NOMO-1 (cell line): ENCODE data around the gene CFAP157.
A peak's percentile ranks its signal among the peaks of the same experiment; 100 is the strongest.

Experiments
- DNase-seq, 2 experiments: peaks; one replicate each; lab custom pipeline; 2025; ENCODE audit not compliant: unreplicated experiment in 2 of 2; lab: John Stamatoyannopoulos, UW

Gene CFAP157

GRCh38 chr9:127692071-127692470 lies 14.7 kb upstream of the CFAP157 start:
- DNase-seq = no peak

- no peak for DNase-seq
Observed at GRCh38 chr9:127693143-127693542, 13.6 kb upstream of the CFAP157 start.

- DNase-seq = no peak
Observed at GRCh38 chr9:127693697-127694096, 13.1 kb upstream of the CFAP157 start.

DNA sequence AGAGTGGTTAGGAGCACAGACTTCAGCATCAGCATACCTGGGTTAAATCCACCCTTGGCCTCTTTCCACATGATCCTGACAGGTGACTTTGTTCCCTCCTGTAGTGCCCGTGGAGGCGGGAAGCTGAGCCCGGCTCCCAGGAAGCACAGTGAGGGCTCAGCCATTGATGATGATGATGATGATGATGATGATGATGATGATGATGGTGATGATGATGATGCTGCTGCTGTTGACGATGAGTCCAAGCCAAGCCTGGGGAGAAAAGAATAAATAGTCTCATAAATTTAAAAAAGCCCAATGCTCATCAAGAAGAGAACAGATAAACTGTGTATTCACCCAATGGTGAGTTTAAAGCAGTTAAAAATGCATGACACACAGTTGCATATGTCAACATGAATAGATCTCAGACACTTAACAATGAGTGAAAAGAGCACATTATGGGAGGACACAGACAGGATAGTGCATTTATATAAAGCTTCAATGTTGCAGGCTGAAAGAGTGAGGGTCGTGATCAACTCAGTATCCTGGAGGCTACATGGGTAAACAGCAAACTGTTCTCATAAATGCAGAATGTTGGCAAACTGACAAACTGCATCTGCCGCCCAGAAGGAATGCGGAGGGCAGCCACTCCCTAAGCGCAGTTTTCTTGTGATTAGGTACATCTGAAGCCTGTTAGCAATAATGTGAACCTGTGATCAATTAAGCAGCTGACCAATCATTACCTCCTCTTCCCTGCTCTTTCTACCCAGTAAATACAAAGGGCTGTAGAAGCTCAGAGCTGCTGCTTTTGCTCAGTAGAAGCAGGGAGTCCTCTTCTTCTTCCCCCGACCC lies 11.7 kb upstream of the CFAP157 start:
- DNase-seq = no peak

GRCh38 chr9:127697575-127697974 lies 9.2 kb upstream of the CFAP157 start:
- no peak for DNase-seq

GRCh38 chr9:127698386-127698785 lies 8.4 kb upstream of the CFAP157 start:
- DNase-seq = no peak

DNA sequence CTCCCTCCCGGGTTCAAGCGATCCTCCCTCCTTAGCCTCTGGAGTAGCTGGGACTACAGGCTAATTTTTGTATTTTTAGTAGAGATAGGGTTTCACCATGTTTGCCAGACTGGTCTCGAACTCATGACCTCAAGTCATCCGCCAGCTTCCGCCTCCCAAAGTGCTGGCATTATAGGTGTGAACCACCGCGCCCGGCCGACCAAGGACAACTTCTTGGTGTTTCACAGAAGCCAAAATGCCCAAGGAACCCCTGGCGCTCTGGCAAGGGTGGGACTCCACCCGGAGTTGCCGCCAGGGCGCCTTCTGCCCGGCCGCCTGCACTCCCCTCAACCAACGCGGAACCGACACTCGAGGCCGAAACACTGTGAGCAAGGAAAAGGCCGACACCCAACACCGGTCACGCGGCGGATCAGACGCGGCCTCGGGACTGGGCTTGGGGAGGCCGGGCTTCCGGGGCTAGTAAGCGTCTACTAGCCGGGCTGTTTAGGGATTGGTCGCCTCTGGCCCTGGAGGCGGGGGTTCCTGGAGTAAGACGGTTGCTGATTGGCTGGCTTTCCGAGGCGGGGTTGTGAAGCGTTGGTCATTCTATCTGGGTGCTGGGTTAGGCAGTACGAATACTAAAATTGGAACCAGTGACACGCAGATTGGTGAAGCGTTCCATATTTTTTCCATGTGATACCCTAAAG lies 7.7 kb upstream of the CFAP157 start:
- DNase-seq = peak; percentile 78 to 83

DNA sequence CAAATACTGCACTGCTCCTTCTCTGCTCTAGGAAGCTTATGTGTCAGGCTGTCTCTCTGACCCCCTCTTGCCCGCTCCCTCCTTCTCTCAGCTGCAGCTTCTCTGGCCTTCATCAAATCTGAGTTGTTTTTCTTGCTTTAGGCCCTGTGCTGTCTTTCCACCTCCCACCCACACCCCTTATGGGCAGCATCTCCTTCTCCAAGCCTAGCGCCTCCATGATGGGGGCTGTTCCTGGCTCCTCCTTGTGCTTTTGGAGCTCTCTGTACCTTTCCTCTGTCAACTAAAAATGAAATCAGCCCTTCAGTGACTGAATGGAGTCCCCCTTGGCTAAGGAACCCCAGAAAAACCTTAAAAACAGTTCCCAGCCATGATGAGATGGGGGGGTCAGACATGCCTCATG lies 6.6 kb upstream of the CFAP157 start:
- DNase-seq = no peak

- DNase-seq = no peak
Observed at GRCh38 chr9:127700594-127701255, 6.1 kb upstream of the CFAP157 start.

DNA sequence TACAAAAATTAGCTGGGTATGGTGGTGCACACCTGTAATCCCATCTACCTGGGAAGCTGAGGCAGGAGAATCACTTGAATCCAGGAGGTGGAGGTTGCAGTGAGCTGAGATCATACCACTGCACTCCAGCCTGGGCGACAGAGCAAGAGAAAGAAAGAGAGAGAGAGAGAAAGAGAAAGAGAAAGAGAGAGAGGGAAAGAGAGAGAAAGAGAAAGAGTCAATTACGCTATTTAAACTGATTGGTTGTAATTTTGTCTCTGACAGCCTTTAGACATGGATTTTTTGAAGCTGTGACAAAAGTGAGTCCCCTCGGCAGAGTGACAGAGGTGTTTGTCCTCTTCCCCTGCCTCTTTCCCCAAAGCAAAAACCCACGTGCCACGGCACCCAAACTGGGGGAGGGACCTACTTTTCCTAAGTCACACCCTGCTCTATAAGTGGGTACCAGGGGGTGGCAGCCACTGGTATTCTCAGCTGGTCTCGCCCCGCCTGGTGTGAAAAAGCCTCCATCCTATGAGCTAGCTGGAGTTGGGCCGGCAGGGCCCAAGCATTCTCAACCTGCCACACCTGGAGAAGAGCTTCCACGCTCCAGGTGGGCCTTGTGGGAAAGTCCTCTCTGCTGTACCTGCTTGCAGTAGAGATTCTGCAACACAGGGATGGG lies 3.4 kb upstream of the CFAP157 start:
- no peak for DNase-seq

- no peak for DNase-seq
Observed at GRCh38 chr9:127705577-127706379, 1.0 kb upstream of the CFAP157 start.

DNA sequence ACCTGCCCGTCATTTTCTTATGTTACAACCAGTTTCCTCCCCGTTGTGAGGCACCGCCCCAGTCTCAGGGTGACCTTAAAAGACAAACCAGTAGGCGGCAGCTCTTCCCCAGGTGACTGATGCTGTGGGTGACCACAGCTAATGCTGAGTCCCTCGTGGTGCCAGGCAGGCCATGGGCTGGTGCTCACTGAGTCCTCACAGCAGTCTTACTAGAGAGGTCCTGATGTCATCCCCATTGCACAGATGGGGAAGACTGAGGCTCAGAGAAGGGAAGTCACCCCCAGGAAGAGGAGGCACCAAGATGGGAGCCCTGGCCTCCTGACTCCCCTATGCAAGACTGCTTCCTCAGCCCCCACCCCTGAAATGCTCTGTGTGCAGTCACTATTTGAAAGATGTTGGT lies 978 bp downstream of the CFAP157 start:
- no peak for DNase-seq

GRCh38 chr9:127708952-127709587 lies 2.3 kb downstream of the CFAP157 start:
- no peak for DNase-seq

- DNase-seq = no peak
Observed at GRCh38 chr9:127710204-127710783, 3.5 kb downstream of the CFAP157 start.

- DNase-seq = peak; percentile 14 to 38
Observed at GRCh38 chr9:127711226-127711701, 4.5 kb downstream of the CFAP157 start.

DNA sequence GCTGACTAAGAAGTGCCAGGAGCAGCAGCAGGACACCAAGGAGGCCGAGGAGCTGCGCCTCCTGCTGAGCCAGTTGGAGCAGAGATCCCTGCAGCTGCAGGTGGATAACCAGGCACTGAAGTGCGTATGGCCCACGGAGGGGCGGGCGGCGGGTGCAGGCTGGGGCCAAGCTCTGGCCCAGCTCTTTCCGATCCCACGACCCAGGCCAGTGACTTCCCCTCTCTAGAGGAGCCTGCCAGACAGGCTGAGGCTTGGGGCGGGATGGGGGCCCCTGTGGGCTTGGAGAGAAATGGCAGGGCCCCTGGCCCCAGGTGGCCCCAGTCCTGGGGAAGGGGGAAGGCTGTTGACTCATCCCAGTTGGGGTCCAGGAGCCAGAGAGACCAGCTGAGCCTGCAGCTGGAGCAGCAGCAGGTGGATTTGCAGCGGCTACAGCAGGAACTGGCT lies 5.1 kb downstream of the CFAP157 start:
- DNase-seq = no peak

- no peak for DNase-seq
Observed at GRCh38 chr9:127712371-127712770, 5.6 kb downstream of the CFAP157 start.

DNA sequence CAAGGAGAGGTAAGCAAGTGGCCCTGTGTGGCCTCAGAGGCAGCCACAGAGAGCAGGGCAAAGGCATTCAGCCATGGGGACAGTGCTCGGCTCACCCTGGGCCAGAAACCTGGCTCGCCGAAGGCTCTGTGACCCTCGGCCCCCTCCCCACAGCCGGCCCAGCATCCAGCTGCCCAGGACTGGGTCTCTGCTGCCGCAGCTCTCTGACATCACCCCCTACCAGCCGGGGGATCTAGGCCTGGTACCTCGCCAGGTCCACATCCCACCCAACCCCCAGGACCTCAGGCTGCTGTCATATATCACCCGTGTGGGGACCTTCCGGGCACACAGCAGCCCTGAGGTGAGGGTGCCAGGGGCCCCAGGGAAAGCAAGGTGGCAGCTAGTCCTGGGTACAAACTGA lies 6.1 kb downstream of the CFAP157 start:
- DNase-seq = no peak

GRCh38 chr9:127714020-127714750 lies 7.4 kb downstream of the CFAP157 start:
- no peak for DNase-seq
